GM12878 (cell line): ENCODE measurements around the gene SALL1. TPM values are rescaled to one million over a fixed set of nuclear protein-coding genes. Genes with fewer than 3 reads are reported as not detected.

ENCODE experiments used
- ATAC-seq: fragments of 200-7000 bp; cut with Tn5 transposase; 3 replicates; pipeline ENCODE4 v1.9.1; 2020; ENCODE audit warnings: mild to moderate bottlenecking, moderate library complexity
- BruUV-seq: library from RNA; stranded (reverse); fragments of 400-500 nt; replicated peaks from 2 replicates; lab custom pipeline; 2021; lab: Mats Ljungman, UMichigan
- CTCF ChIA-PET: fragments of 300-600 bp; sonication (Branson Sonifier 250); formaldehyde crosslinking; extraction: SDS; loops from one replicate; lab custom pipeline; 2021; ENCODE audit warnings: inconsistent platforms; lab: Yijun Ruan, JAX
- POLR2A ChIA-PET: fragments of 350-600 bp; formaldehyde crosslinking; extraction: SDS; loops from one replicate; lab custom pipeline; 2021; ENCODE audit warnings: inconsistent platforms; lab: Charles Lee
- RAD21 ChIA-PET: fragments of 300-600 bp; sonication (Branson Sonifier 250); formaldehyde crosslinking; loops from one replicate; lab custom pipeline; 2023; ENCODE audit warnings: antibody characterized with exemption; ENCODE audit not compliant: unreplicated experiment; lab: Charles Lee
- SMC1A ChIA-PET: fragments of 300-600 bp; sonication (Branson Sonifier 250); formaldehyde crosslinking; loops from one replicate; lab custom pipeline; 2023; ENCODE audit not compliant: unreplicated experiment, uncharacterized antibody; lab: Charles Lee
- DNase-seq: peaks from one replicate; pipeline ENCODE4 v3.0.0-alpha.2; 2011; ENCODE audit warnings: low read depth, low spot score
- FAIRE-seq: peaks from 3 replicates; lab custom pipeline; 2011; peaks lifted over from hg19 to GRCh38; lab: Jason Lieb, UNC
- H2AFZ ChIP-seq: 2 replicates; pipeline ENCODE4 v1.6.0; 2011; ENCODE audit warnings: low read depth, low read length, control low read depth; ENCODE audit not compliant: control insufficient read depth
- H3K27ac ChIP-seq: 2 replicates; pipeline ENCODE4 v1.5.1; 2011; ENCODE audit warnings: control low read depth; ENCODE audit not compliant: control insufficient read depth, insufficient read depth
- H3K27me3 ChIP-seq, 2 experiments: replicated peaks in 1 of 2; 2 replicates each; pipeline versions ENCODE4 v1.6.0 to v1.6.1; 2011; ENCODE audit warnings: low read length in 1 of 2; ENCODE audit not compliant: control insufficient read depth in 2 of 2, insufficient read depth in 2 of 2
- H3K36me3 ChIP-seq, 2 experiments: 2 replicates each; pipeline ENCODE4 v1.5.1; 2011; ENCODE audit warnings: low read length in 1 of 2; ENCODE audit not compliant: control insufficient read depth in 2 of 2, insufficient read depth in 2 of 2
- H3K4me1 ChIP-seq: 2 replicates; pipeline ENCODE4 v1.6.1; 2011; ENCODE audit warnings: mild to moderate bottlenecking, low read length, moderate library complexity, mixed read lengths; ENCODE audit not compliant: control insufficient read depth, insufficient read depth
- H3K4me2 ChIP-seq: 2 replicates; pipeline ENCODE4 v1.6.0; 2011; ENCODE audit warnings: control low read depth; ENCODE audit not compliant: control insufficient read depth, insufficient read depth
- H3K4me3 ChIP-seq: fragments of 200-600 bp; sonication (generic); 2 replicates; pipeline ENCODE4 v1.5.1; 2016
- H3K79me2 ChIP-seq: 2 replicates; pipeline ENCODE4 v1.6.0; 2011; ENCODE audit warnings: low read length; ENCODE audit not compliant: control insufficient read depth, insufficient read depth
- H3K9ac ChIP-seq: 2 replicates; pipeline ENCODE4 v1.8.0; 2011; ENCODE audit warnings: low read length, control low read depth, mixed read lengths; ENCODE audit not compliant: control insufficient read depth, insufficient read depth
- H3K9me3 ChIP-seq: replicated peaks from 3 replicates; pipeline ENCODE4 v1.5.1; 2011; ENCODE audit warnings: mild to moderate bottlenecking, low read length; ENCODE audit not compliant: control insufficient read depth, insufficient read depth
- H4K20me1 ChIP-seq: 2 replicates; pipeline ENCODE4 v1.6.0; 2011; ENCODE audit not compliant: control insufficient read depth, insufficient read depth
- BCL11A ChIP-seq: IDR thresholded peaks from 2 replicates; pipeline ENCODE4 v1.6.1; 2011; ENCODE audit warnings: low read depth, low read length
- BMI1 ChIP-seq: fragments of 450-650 bp; IDR thresholded peaks from 2 replicates; pipeline ENCODE4 v1.6.1; 2016; ENCODE audit warnings: mild to moderate bottlenecking, moderate library complexity, borderline replicate concordance
- IKZF2 ChIP-seq, 2 experiments: fragments of 450-650 bp; IDR thresholded peaks; 2 replicates each; pipeline ENCODE4 v1.6.1; 2017; ENCODE audit warnings: mild to moderate bottlenecking in 2 of 2, moderate library complexity in 2 of 2
- MEF2B ChIP-seq: fragments of 450-650 bp; IDR thresholded peaks from 2 replicates; pipeline ENCODE4 v1.6.1; 2018; ENCODE audit warnings: mild to moderate bottlenecking, moderate library complexity; ENCODE audit not compliant: partially characterized antibody, poor library complexity, severe bottlenecking
- NFYB ChIP-seq: IDR thresholded peaks from 2 replicates; pipeline ENCODE4 v1.6.1; 2011; ENCODE audit warnings: low read depth, mild to moderate bottlenecking, low read length, improper control_type of control experiment, moderate library complexity; ENCODE audit not compliant: insufficient read depth
- NR2C1 ChIP-seq: fragments of 450-650 bp; IDR thresholded peaks from 2 replicates; pipeline ENCODE4 v1.6.1; 2017; ENCODE audit warnings: antibody characterized with exemption, mild to moderate bottlenecking, moderate library complexity
- RBBP5 ChIP-seq: fragments of 200-600 bp; sonication (generic); conservative IDR thresholded peaks from 2 replicates; pipeline ENCODE4 v1.6.1; 2016
- RELA ChIP-seq: fragments of 450-650 bp; IDR thresholded peaks from 2 replicates; pipeline ENCODE4 v1.8.0; 2014; ENCODE audit warnings: borderline replicate concordance; ENCODE audit not compliant: partially characterized antibody
- ZNF207 ChIP-seq: fragments of 450-650 bp; IDR thresholded peaks from 2 replicates; pipeline ENCODE4 v1.6.1; 2014; ENCODE audit warnings: antibody characterized with exemption, mild to moderate bottlenecking, borderline replicate concordance
- ZNF384 ChIP-seq: IDR thresholded peaks from 2 replicates; pipeline ENCODE4 v1.6.1; 2012; ENCODE audit warnings: low read depth, mild to moderate bottlenecking, low read length, improper control_type of control experiment, borderline replicate concordance
- WGBS: methylation state at CpG from one replicate; pipeline ENCODE4 v1.1.6; 2016; ENCODE audit warnings: low lambda C conversion rate; ENCODE audit not compliant: insufficient replicate concordance, insufficient coverage; ENCODE audit errors: missing lambda C conversion rate; 5-methylcytosine and 5-hydroxymethylcytosine counted together
- in situ Hi-C: fragments of 300-500 bp; cut with MboI; formaldehyde crosslinking; loops from 9 replicates; pipeline ENCODE4 v1.14.3; 2018; ENCODE audit warnings: mixed read lengths
- intact Hi-C: fragments of 100-400 bp; cut with micrococcal nuclease; formaldehyde crosslinking; loops from one replicate; pipeline ENCODE4 v1.14.2; 2022; ENCODE audit not compliant: unreplicated experiment
- polyA plus RNA-seq, 11 experiments: library from polyadenylated mRNA; depleted of rRNA in 4 of 11; unstranded in 6 of 11; stranded (reverse) in 5 of 11; fragments of >200 nt; fragmentation: Nextera tagmentation in 4 of 11; fragmentation: Illumina TruSeq in 1 of 11; extraction: Ambion mirVana in 4 of 11; extraction: Trizol in 1 of 11; gene quantifications; 1 replicate in 1 of 11; 2 replicates in 10 of 11; pipeline versions ENCODE4 v1.2.1 to v1.2.3, GENCODE V29; 2011 to 2016; ENCODE audit warnings: inconsistent platforms in 2 of 11, missing spikeins in 2 of 11, low read depth in 1 of 11
- total RNA-seq, 4 experiments: library from RNA; depleted of rRNA in 3 of 4; stranded (reverse); fragments of >200 nt in 3 of 4; fragmentation: Illumina TruSeq in 1 of 4; extraction: Trizol in 1 of 4; gene quantifications; 2 replicates each; pipeline versions ENCODE4 v1.2.1 to v1.2.3, GENCODE V29; 2013 to 2021
- TF ChIP-seq, protein P1 (sequence below): fragments of 450-650 bp; formaldehyde crosslinking; IDR thresholded peaks from 2 replicates; pipeline ENCODE4 v1.4.0; 2022; ENCODE audit warnings: mild to moderate bottlenecking, moderate library complexity
- TF ChIP-seq, protein P2 (sequence below): fragments of 450-650 bp; IDR thresholded peaks from 2 replicates; pipeline ENCODE4 v1.6.1; 2017; ENCODE audit warnings: mild to moderate bottlenecking, low read depth, inconsistent platforms; ENCODE audit not compliant: poor library complexity, severe bottlenecking

SALL1 gene
- total and polyA plus RNA-seq, 10 of the 15 experiments (the other 5 are each of a cell fraction or from before 2014, with no cell fraction given), result 0.01 to 0.08 (median 0.03) TPM; not detected in 6

DNA sequence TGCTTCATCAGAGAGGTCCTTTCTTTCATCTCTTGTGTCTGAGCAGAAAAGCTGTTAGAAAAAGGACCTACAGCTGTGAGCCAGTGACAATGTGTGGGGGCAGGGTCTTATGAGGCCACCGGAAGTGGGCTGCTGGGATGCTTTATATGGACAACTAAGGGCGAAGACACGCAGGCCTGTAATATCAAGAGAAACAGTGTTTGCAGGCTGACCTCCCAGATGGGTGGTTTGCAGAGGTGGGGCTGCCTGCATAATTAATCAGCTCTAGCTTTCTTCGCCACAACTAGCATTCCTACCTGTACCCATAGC lies 30.4 kb upstream of the SALL1 start:
- Histone ChIP-seq H3K4me1 (no peaks in the 10 kb centered on the region), H3K9me3 (no peaks in the 10 kb centered on the region), H3K27ac (no peak overlapping the region), H3K9ac (no peak overlapping the region), H2AFZ (no peak overlapping the region), H3K79me2 (no peaks in the 10 kb centered on the region), H4K20me1 (no peaks in the 10 kb centered on the region), H3K4me3 (no peak overlapping the region), H3K27me3 (no peaks in the 10 kb centered on the region), H3K4me2 (no peak overlapping the region), H3K36me3 (no peaks in the 10 kb centered on the region)
- ChIA-PET RAD21 (no interaction called here), SMC1A (no interaction called here), CTCF (no interaction called here), POLR2A (no interaction called here)
- 6% methylated on average over 4 of the region's 4 CpGs for WGBS
- intact Hi-C loops, result no loop called here
- no peak for FAIRE-seq
- BruUV-seq, result no TSS peak
- in situ Hi-C loops, result no loop called here
- no peak for TF ChIP-seq RBBP5
- no peak for TF ChIP-seq NR2C1
- no peak for TF ChIP-seq RELA
- TF ChIP-seq BMI1, result no peak
- no peak for TF ChIP-seq MEF2B
- TF ChIP-seq ZNF207, result no peak
- no peak for TF ChIP-seq BCL11A
- TF ChIP-seq NFYB, result no peak
- no peak for TF ChIP-seq IKZF2 (IDR thresholded peaks at IDR 0.05)
- TF ChIP-seq, protein P1, sequence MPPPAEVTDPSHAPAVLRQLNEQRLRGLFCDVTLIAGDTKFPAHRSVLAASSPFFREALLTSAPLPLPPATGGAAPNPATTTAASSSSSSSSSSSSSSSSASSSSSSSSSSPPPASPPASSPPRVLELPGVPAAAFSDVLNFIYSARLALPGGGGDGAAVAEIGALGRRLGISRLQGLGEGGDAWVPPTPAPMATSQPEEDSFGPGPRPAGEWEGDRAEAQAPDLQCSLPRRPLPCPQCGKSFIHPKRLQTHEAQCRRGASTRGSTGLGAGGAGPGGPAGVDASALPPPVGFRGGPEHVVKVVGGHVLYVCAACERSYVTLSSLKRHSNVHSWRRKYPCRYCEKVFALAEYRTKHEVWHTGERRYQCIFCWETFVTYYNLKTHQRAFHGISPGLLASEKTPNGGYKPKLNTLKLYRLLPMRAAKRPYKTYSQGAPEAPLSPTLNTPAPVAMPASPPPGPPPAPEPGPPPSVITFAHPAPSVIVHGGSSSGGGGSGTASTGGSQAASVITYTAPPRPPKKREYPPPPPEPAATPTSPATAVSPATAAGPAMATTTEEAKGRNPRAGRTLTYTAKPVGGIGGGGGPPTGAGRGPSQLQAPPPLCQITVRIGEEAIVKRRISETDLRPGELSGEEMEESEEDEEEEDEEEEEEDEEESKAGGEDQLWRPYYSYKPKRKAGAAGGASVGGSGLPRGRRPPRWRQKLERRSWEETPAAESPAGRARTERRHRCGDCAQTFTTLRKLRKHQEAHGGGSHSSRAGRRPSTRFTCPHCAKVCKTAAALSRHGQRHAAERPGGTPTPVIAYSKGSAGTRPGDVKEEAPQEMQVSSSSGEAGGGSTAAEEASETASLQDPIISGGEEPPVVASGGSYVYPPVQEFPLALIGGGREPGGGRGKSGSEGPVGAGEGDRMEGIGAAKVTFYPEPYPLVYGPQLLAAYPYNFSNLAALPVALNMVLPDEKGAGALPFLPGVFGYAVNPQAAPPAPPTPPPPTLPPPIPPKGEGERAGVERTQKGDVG (CRISPR knock-in tag), result no peak
- TF ChIP-seq ZNF384, result no peak
- TF ChIP-seq, protein P2, sequence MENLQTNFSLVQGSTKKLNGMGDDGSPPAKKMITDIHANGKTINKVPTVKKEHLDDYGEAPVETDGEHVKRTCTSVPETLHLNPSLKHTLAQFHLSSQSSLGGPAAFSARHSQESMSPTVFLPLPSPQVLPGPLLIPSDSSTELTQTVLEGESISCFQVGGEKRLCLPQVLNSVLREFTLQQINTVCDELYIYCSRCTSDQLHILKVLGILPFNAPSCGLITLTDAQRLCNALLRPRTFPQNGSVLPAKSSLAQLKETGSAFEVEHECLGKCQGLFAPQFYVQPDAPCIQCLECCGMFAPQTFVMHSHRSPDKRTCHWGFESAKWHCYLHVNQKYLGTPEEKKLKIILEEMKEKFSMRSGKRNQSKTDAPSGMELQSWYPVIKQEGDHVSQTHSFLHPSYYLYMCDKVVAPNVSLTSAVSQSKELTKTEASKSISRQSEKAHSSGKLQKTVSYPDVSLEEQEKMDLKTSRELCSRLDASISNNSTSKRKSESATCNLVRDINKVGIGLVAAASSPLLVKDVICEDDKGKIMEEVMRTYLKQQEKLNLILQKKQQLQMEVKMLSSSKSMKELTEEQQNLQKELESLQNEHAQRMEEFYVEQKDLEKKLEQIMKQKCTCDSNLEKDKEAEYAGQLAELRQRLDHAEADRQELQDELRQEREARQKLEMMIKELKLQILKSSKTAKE, result no peak
- DNase-seq, result no peak
- no peak for ATAC-seq
